H1 (cell line): Measurements from ENCODE around the gene KCND1. TPM values are rescaled to one million over a fixed set of nuclear protein-coding genes. Genes with fewer than 3 reads are reported as not detected.

Experiments used
- CHD1 ChIP-seq: IDR thresholded peaks from 2 replicates; pipeline ENCODE4 v1.6.1; 2012; ENCODE audit warnings: low read depth, low read length, improper control_type of control experiment
- E2F6 ChIP-seq: IDR thresholded peaks from 2 replicates; pipeline ENCODE4 v1.6.1; 2012; ENCODE audit warnings: inconsistent platforms
- MAFK ChIP-seq: IDR thresholded peaks from 2 replicates; pipeline ENCODE4 v1.6.1; 2012; ENCODE audit warnings: low read depth, mild to moderate bottlenecking, improper control_type of control experiment, low read length
- POLR2A ChIP-seq, 2 experiments: IDR thresholded peaks; 1 replicate in 1 of 2; 2 replicates in 1 of 2; pipeline ENCODE4 v1.6.1; 2011; ENCODE audit warnings: low read depth in 2 of 2, low read length in 2 of 2, mild to moderate bottlenecking in 2 of 2; ENCODE audit errors: control extremely low read depth in 1 of 2
- SAP30 ChIP-seq: fragments of 300-600 bp; sonication (generic); IDR thresholded peaks from 2 replicates; pipeline ENCODE4 v1.7.1; 2012; ENCODE audit warnings: low read length, moderate library complexity, mild to moderate bottlenecking, inconsistent platforms; ENCODE audit not compliant: insufficient read depth, insufficient replicate concordance
- SIN3A ChIP-seq, 2 experiments: IDR thresholded peaks in 1 of 2; conservative IDR thresholded peaks in 1 of 2; 2 replicates each; pipeline ENCODE4 v1.6.1; 2011 to 2012; ENCODE audit warnings: low read length in 2 of 2, improper control_type of control experiment in 1 of 2, low read depth in 1 of 2, mild to moderate bottlenecking in 1 of 2
- SIRT6 ChIP-seq: IDR thresholded peaks from one replicate; pipeline ENCODE4 v1.7.1; 2012; ENCODE audit warnings: low read length, inconsistent platforms
- TAF1 ChIP-seq: IDR thresholded peaks from 2 replicates; pipeline ENCODE4 v1.6.1; 2011; ENCODE audit warnings: mild to moderate bottlenecking, low read depth, low read length
- TBP ChIP-seq: IDR thresholded peaks from 2 replicates; pipeline ENCODE4 v1.6.1; 2011; ENCODE audit warnings: low read depth, low read length, improper control_type of control experiment
- polyA plus RNA-seq, 7 experiments: library from polyadenylated mRNA; depleted of rRNA in 3 of 7; stranded (reverse) in 5 of 7; unstranded in 2 of 7; fragments of >200 nt in 5 of 7; fragments of 200-250 nt in 2 of 7; gene quantifications; 1 replicate in 5 of 7; 2 replicates in 1 of 7; 4 replicates in 1 of 7; pipeline versions ENCODE4 v1.2.1 to v1.2.3, GENCODE V29; 2011 to 2013; ENCODE audit warnings: missing spikeins in 2 of 7, mixed read lengths in 2 of 7
- total RNA-seq: library from RNA; stranded (reverse); fragmentation: NEBNext Ultra II Directional; extraction: Animal tissue kit (Norgen Biotek cat#: 25700); gene quantifications from 2 replicates; pipeline ENCODE4 v1.2.1, GENCODE V29; 2021

The KCND1 gene
- total and polyA plus RNA-seq, 2 of the 8 experiments (the other 6 are each of a cell fraction or from before 2014, with no cell fraction given) = 3.1 to 6.8 TPM

- TF ChIP-seq SIN3A (conservative IDR thresholded peaks at IDR 0.05 in 1 of 2, IDR thresholded peaks at IDR 0.05 in 1 of 2; ENCODE audit: low read depth in 1 of 2, low read length in 2 of 2) = no peak
- no peak for TF ChIP-seq TBP
- TF ChIP-seq SIRT6 = no peak
- TF ChIP-seq SAP30 = no peak
- TF ChIP-seq MAFK = no peak
- TF ChIP-seq CHD1 = no peak
- no peak for TF ChIP-seq E2F6
- no peak for TF ChIP-seq POLR2A (IDR thresholded peaks at IDR 0.05; ENCODE audit: control extremely low read depth in 1 of 2, low read depth in 2 of 2, low read length in 2 of 2)
- no peak for TF ChIP-seq TAF1
- TF ChIP-seq, all 59 proteins: peak for 0
These were observed 36.4 kb downstream of the KCND1 start (continued) for GRCh38 chrX:48935301-48935670.
